ENCODE results near the gene SSRP1.
A peak's percentile ranks its signal among the peaks of the same experiment; 100 is the strongest.

SSRP1 gene

DNA sequence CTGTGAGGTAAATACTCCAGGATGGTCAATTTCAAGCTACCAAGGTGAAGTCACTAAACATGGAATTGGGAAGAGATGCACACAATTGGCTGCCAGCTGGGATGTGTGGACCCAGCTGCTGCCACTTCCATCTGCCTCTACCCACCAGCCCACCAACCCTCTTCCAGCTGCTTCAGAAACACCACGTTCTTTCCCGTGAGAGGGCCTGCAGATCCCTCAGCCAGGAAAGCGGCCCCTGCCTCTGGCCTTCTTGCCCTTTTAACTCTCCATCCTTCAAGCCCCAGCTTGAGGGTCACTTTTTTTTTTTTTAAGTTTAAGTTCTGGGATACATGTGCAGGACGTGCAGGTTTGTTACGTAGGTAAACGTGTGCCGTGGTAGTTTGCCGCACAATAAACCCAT lies 25.3 kb upstream of the SSRP1 start:
- H3K4me3 ChIP-seq = no peak overlapping the region
- no peaks in the 10 kb centered on the region for H3K36me3 ChIP-seq
- H3K4me1 ChIP-seq = peaks cover 10 to 39% (median 25%) of the 10 kb centered on the region in 10 experiments
- no peak overlapping the region for H3K9ac ChIP-seq
- H3K27me3 ChIP-seq = no peaks in the 10 kb centered on the region
- no peaks in the 10 kb centered on the region for H3K9me3 ChIP-seq (replicated peaks in 1 of 11)
- no peak overlapping the region for H3K27ac ChIP-seq
- H4K20me1 ChIP-seq = no peaks in the 10 kb centered on the region
- H3K4me2 ChIP-seq = no peak overlapping the region
- TF ChIP-seq Cebpa-rat (IDR thresholded peaks at IDR 0.05) = no peak

DNA sequence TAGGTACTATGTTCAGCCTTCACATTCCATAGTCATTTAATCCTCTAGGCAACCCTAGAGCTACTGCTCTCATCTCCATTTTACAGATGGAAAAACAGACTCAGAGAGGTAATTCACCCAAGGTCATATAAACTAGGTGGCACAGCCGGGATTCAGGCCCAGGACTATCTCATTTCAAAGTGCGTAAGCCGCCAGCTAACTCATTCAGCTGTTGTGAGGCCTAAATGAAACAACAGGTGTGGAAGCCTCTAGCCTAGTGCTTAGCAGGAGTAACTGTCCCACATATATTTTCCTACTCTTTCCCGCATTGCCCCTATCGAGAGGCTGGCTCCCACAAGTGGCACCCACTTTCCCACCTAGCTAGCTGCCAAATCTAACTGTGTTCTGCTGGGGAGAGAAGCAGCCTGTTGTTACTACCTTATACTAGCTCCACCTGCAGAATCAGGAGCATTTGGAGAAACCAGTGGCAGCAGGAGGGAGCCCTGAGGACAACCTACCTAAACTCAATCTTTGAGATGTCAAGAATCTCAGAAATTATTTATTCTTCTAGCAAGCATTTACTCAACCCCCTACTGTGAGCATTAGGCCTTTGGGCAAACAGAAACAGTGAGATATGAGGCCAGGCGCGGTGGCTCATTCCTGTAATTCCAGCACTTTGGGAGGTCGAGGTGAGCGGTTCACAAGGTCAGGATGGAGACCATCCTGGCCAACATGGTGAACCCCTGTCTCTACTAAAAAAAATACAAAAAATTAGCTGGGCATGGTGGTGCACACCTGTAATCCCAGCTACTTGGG lies 24.4 kb upstream of the SSRP1 start:
- no peaks in the 10 kb centered on the region for H4K20me1 ChIP-seq

DNA sequence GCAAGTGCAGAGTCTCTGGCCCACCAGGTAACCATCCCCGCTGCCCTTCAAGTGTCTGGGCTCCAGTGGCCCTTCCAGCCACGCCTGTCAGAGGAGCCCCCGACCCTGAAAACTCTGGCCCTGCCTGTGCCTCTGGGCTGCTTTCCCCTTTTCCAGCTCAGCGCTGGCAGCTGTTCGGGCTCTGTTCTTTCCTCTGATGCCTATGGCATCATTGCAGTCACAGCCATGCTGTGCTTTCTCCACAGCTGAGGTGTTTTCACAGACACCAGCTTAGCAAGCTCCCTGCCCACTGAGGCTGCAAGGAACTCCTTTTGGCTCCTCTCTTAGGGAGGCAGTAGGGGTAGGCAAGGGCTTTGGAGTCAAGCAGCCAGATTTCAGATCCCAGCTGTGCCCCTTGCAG lies 23.7 kb upstream of the SSRP1 start:
- no peak for TF ChIP-seq Cebpa-rat (IDR thresholded peaks at IDR 0.05)
- H3K4me3 ChIP-seq = no peak overlapping the region
- no peaks in the 10 kb centered on the region for H3K27me3 ChIP-seq
- peak overlapping the region in 1 of 11 experiments; percentile 2; a peak in 1 of 22 replicates for H3K9ac ChIP-seq
- H3K4me2 ChIP-seq = peak overlapping the region in 5 of 11 experiments; percentile 1 to 78 (median 40); a peak in 8 of 22 replicates
- H3K27ac ChIP-seq = no peak overlapping the region
- no peaks in the 10 kb centered on the region for H3K9me3 ChIP-seq (replicated peaks in 1 of 11)
- H3K36me3 ChIP-seq = no peaks in the 10 kb centered on the region
- H3K4me1 ChIP-seq = peaks cover 26 to 55% (median 41%) of the 10 kb centered on the region in 10 experiments
- H4K20me1 ChIP-seq = no peaks in the 10 kb centered on the region

More for the DNA sequence above, 24.4 kb upstream of the SSRP1 start:
- H3K4me1 ChIP-seq = peaks cover 19 to 48% (median 34%) of the 10 kb centered on the region in 10 experiments
- peak overlapping the region in 1 of 11 experiments; percentile 78; a peak in 1 of 22 replicates for H3K4me2 ChIP-seq
- H3K27ac ChIP-seq = no peak overlapping the region
- H3K36me3 ChIP-seq = no peaks in the 10 kb centered on the region
- H3K9ac ChIP-seq = 0 out of 22 replicates have a peak overlapping the region, but pooled peaks of 1 of the 11 experiments have one; percentile 2
- no peaks in the 10 kb centered on the region for H3K9me3 ChIP-seq (replicated peaks in 1 of 11)
- no peak for TF ChIP-seq Cebpa-rat (IDR thresholded peaks at IDR 0.05)
- no peaks in the 10 kb centered on the region for H3K27me3 ChIP-seq
- no peak overlapping the region for H3K4me3 ChIP-seq

DNA sequence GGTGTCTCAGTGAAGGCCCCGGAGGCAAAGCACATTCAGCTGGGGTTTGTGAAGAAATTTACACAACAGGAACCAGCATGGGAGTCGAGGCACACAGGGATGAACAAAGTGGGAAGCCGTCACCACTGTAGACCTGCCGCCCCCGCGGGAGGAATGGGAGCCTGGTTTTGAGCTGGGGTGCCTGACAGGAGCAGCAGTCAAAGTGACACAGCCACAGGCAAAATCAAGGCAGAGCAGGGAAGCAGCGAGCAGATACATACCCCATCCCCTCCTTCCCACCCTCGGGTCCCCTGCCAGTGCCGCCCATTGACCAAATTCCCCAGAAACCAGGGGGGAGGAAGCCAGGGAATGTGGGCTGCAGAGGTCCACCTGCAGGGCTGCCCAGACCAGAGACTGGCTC lies 23.3 kb upstream of the SSRP1 start:
- no peaks in the 10 kb centered on the region for H4K20me1 ChIP-seq
- H3K4me3 ChIP-seq = no peak overlapping the region
- TF ChIP-seq Cebpa-rat (IDR thresholded peaks at IDR 0.05) = no peak
- no peak overlapping the region for H3K9ac ChIP-seq
- peak overlapping the region in 6 of 11 experiments; percentile 1 to 78 (median 24); a peak in 9 of 22 replicates for H3K4me2 ChIP-seq
- peaks cover 30 to 59% (median 45%) of the 10 kb centered on the region in 10 experiments for H3K4me1 ChIP-seq
- H3K27me3 ChIP-seq = no peaks in the 10 kb centered on the region
- H3K36me3 ChIP-seq = no peaks in the 10 kb centered on the region
- H3K9me3 ChIP-seq (replicated peaks in 1 of 11) = no peaks in the 10 kb centered on the region
- 0 out of 22 replicates have a peak overlapping the region, but pooled peaks of 1 of the 11 experiments have one; percentile 9 for H3K27ac ChIP-seq

DNA sequence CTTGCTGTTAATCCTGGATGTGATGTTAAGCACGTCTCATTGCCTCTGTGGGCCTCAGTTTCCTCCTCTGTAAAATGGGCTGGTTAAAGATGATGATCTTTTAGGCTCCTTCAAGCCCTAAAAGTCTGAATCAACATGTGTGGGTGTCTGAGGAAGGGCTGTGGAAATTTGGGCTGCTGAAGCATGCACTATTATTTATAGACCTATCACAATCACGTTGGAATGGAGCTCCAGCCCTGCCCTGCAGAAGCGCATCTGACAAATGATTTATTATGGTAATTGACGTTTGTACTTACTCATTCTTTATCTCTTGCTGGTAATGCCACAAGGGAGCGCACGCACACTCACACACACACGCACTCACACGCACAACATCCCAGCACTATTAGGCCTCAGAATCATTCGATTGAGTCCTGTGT lies 22.9 kb upstream of the SSRP1 start:
- Histone ChIP-seq H3K4me1 (peaks cover 34 to 63% (median 49%) of the 10 kb centered on the region in 10 experiments), H3K27me3 (no peaks in the 10 kb centered on the region), H3K4me2 (peak overlapping the region in 6 of 11 experiments; percentile 1 to 78 (median 24); a peak in 9 of 22 replicates), H3K9ac (no peak overlapping the region), H3K27ac (0 out of 22 replicates have a peak overlapping the region, but pooled peaks of 1 of the 11 experiments have one; percentile 9), H3K36me3 (no peaks in the 10 kb centered on the region), H3K4me3 (no peak overlapping the region), H3K9me3 (replicated peaks in 1 of 11) (no peaks in the 10 kb centered on the region), H4K20me1 (no peaks in the 10 kb centered on the region)
- TF ChIP-seq Cebpa-rat (IDR thresholded peaks at IDR 0.05) = no peak

DNA sequence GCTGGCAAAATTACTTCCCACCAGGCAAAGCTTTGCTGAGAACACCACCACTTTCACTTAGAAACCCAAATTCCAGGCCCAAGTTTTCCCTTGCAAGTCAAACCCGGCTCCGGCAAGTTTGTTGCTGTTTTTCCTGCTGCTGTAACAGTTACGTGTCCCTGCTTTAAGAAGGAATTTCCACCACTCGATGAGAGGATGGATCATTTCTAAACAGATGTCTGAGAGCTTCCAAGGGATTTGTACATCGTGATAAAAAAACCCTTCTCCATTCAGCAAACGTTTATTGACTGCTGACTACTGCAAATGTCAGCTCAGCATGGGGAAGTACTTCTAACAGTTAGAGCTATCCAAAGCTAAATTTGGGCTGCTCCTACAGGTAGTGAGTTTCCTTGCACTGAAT lies 22.2 kb upstream of the SSRP1 start:
- no peak overlapping the region for H3K27ac ChIP-seq
- H3K4me3 ChIP-seq = no peak overlapping the region
- H3K9me3 ChIP-seq (replicated peaks in 1 of 11) = 0 out of 22 replicates have a peak, but pooled peaks cover 0 to 1% (median 0%) of the 10 kb centered on the region in 11 experiments
- H4K20me1 ChIP-seq = no peaks in the 10 kb centered on the region
- H3K4me2 ChIP-seq = peak overlapping the region in 3 of 11 experiments; percentile 40 to 78 (median 54); a peak in 4 of 22 replicates
- no peaks in the 10 kb centered on the region for H3K27me3 ChIP-seq
- H3K4me1 ChIP-seq = peaks cover 41 to 65% (median 52%) of the 10 kb centered on the region in 10 experiments
- H3K9ac ChIP-seq = no peak overlapping the region
- no peaks in the 10 kb centered on the region for H3K36me3 ChIP-seq
- TF ChIP-seq Cebpa-rat (IDR thresholded peaks at IDR 0.05) = no peak

DNA sequence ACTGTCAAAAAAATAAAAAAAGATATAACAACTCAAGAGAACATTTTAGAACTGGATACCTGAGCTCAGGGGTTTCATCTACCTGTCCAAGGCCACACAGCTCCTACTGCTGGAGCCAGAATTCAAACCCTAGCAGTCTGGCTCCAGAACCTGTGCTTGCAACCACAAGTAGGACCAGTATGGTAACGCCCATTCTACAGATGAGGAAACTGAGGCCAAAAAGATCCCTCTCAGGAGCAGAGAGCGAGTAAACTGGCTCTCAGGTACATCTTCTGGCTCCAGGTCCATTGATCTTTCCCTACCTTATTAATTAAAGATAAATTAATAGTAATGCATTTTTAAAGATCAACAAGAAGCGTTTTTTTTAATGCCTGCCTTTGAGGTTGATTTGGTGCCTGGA lies 21.6 kb upstream of the SSRP1 start:
- H4K20me1 ChIP-seq = no peaks in the 10 kb centered on the region
- H3K27ac ChIP-seq = 0 out of 22 replicates have a peak overlapping the region, but pooled peaks of 1 of the 11 experiments have one; percentile 1
- H3K4me2 ChIP-seq = peak overlapping the region in 7 of 11 experiments; percentile 54 to 87 (median 75); a peak in 7 of 22 replicates
- H3K4me1 ChIP-seq = peaks cover 43 to 65% (median 52%) of the 10 kb centered on the region in 10 experiments
- H3K36me3 ChIP-seq = no peaks in the 10 kb centered on the region
- no peak overlapping the region for H3K4me3 ChIP-seq
- no peaks in the 10 kb centered on the region for H3K27me3 ChIP-seq
- no peak overlapping the region for H3K9ac ChIP-seq
- peaks cover 0 to 7% (median 5%) of the 10 kb centered on the region in 11 experiments; a peak in 6 of 22 replicates for H3K9me3 ChIP-seq (replicated peaks in 1 of 11)
- TF ChIP-seq Cebpa-rat (IDR thresholded peaks at IDR 0.05) = no peak

DNA sequence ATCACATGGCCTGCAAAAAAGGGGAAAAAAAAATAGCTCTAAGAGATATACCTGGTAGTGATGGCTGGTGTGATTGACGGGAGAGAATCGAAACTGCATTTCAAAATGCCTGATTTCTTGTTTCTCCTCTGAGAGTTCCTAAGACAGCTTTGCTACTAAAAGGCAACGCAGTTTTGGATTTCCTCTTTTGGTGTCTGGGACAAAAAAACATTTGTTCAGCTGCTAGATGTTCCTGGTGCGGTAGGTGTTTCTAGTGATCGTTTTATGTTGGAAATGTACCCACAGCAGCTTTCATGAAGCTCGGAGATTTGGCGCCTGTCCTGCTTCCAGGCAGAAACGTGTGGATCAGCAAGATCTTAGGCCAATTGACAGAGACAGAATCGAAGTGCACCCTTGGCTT lies 20.6 kb upstream of the SSRP1 start:
- Histone ChIP-seq H3K36me3 (no peaks in the 10 kb centered on the region), H3K4me2 (peak overlapping the region; percentile 70 to 87 (median 75)), H3K27ac (peak overlapping the region in 10 of 11 experiments; percentile 16 to 82 (median 60); a peak in 18 of 22 replicates), H3K9me3 (replicated peaks in 1 of 11) (peaks cover 6 to 15% (median 12%) of the 10 kb centered on the region in 11 experiments), H3K4me3 (no peak overlapping the region), H3K27me3 (no peaks in the 10 kb centered on the region), H4K20me1 (no peaks in the 10 kb centered on the region), H3K9ac (peak overlapping the region in 10 of 11 experiments; percentile 2 to 72 (median 28); a peak in 15 of 22 replicates), H3K4me1 (peaks cover 43 to 65% (median 52%) of the 10 kb centered on the region in 10 experiments)
- no peak for TF ChIP-seq Cebpa-rat (IDR thresholded peaks at IDR 0.05)

DNA sequence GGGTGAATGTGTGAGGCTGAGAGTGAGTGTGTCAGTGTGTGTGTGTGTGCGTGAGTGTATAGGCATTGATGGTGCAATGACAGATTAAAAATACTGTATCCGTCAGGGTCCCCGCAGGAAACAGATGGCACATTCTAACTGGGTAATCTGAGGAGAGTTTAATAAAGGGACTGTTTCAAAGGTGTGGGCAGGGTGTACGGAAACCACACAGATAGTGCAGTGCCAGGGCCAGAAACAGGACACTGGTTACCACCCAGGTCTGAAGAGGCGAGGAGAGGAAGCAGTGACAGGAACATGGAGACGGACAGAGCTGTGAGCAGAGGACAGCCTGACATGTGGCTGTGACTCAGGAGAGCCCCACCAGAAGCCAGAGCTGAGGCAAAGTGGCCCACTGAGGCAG lies 19.0 kb upstream of the SSRP1 start:
- Histone ChIP-seq H3K36me3 (no peaks in the 10 kb centered on the region), H3K9ac (peak overlapping the region in 10 of 11 experiments; percentile 37 to 72 (median 54); a peak in 15 of 22 replicates), H3K4me1 (peaks cover 43 to 65% (median 53%) of the 10 kb centered on the region in 10 experiments), H3K4me3 (0 out of 20 replicates have a peak overlapping the region, but pooled peaks of 1 of the 10 experiments have one; percentile 15), H3K27ac (peak overlapping the region in 9 of 11 experiments; percentile 43 to 82 (median 72); a peak in 17 of 22 replicates), H4K20me1 (no peaks in the 10 kb centered on the region), H3K27me3 (no peaks in the 10 kb centered on the region), H3K9me3 (replicated peaks in 1 of 11) (peaks cover 14 to 29% (median 21%) of the 10 kb centered on the region in 11 experiments), H3K4me2 (peak overlapping the region; percentile 70 to 87 (median 75))
- TF ChIP-seq Cebpa-rat (IDR thresholded peaks at IDR 0.05) = peak in 4 of 11 experiments; percentile 41 to 48 (median 44); a peak in 1 of 22 replicates

Data from BLaER1 treated with 17β-estradiol and CSF1 and Interleukin-3, amounts not matched to agents 10 nM and 100 nM (cell line).